ENCODE measurements around the gene NOS3. TPM values are rescaled to one million over a fixed set of nuclear protein-coding genes. Genes with fewer than 3 reads are reported as not detected.

The NOS3 gene
- total and polyA plus RNA-seq, 9 of the 15 experiments (the other 6 are each of a cell fraction or from before 2014, with no cell fraction given), result 1.1 to 121 (median 23.6) TPM

DNA sequence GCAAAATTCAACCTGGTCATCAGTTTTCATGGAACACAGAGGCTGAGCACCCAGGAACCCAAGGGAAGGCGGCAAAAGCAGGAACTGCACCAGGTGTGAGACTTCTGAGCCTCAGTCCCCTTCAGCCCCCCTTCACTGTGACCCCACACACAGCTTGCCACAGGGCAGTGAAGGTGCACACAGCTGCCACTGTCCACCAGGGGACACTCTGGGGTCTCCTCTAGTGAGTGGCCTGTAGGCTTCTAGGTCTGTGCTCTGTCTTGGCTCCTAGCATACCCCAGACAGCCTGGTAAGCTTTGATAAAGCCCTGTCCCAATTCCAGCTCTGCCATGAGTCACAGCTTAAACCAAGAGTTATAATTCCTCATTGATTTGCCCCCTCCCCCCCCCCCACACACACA lies 24.8 kb upstream of the NOS3 start (continued):
- TF ChIP-seq, protein P1, sequence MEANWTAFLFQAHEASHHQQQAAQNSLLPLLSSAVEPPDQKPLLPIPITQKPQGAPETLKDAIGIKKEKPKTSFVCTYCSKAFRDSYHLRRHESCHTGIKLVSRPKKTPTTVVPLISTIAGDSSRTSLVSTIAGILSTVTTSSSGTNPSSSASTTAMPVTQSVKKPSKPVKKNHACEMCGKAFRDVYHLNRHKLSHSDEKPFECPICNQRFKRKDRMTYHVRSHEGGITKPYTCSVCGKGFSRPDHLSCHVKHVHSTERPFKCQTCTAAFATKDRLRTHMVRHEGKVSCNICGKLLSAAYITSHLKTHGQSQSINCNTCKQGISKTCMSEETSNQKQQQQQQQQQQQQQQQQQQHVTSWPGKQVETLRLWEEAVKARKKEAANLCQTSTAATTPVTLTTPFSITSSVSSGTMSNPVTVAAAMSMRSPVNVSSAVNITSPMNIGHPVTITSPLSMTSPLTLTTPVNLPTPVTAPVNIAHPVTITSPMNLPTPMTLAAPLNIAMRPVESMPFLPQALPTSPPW (CRISPR knock-in tag; IDR thresholded peaks at IDR 0.05), result peak; percentile 62; the same call in 1 of the 2 replicates
- TF ChIP-seq HDAC8 (tag; IDR thresholded peaks at IDR 0.05) (no peak), ARID2 (IDR thresholded peaks at IDR 0.05) (0 out of 2 replicates have a peak, but pooled peaks have one; percentile 34), HNRNPK (IDR thresholded peaks at IDR 0.05; ENCODE audit: low read depth, low read length, poor library complexity, severe bottlenecking) (no peak), ARNT (IDR thresholded peaks at IDR 0.05) (no peak), SMC3 (conservative IDR thresholded peaks at IDR 0.05; ENCODE audit: insufficient read depth, low read depth, low read length) (peak; percentile 65), TAF7 (tag; IDR thresholded peaks at IDR 0.05) (no peak), CXXC5 (CRISPR knock-in tag; IDR thresholded peaks at IDR 0.05) (no peak), CREM (IDR thresholded peaks at IDR 0.05; ENCODE audit: low read depth) (0 out of 2 replicates have a peak, but pooled peaks have one; percentile 24), E2F3 (CRISPR knock-in tag; IDR thresholded peaks at IDR 0.05) (no peak), TEAD4 (IDR thresholded peaks at IDR 0.05; ENCODE audit: low read length) (peak; percentile 34; the same call in 1 of the 2 replicates), TEAD4 (CRISPR knock-in tag; IDR thresholded peaks at IDR 0.05; ENCODE audit: borderline replicate concordance) (no peak), ZKSCAN8 (CRISPR knock-in tag; IDR thresholded peaks at IDR 0.05) (no peak), TAF15 (IDR thresholded peaks at IDR 0.05; ENCODE audit: low read depth, low read length) (no peak)
- TF ChIP-seq, protein P2, sequence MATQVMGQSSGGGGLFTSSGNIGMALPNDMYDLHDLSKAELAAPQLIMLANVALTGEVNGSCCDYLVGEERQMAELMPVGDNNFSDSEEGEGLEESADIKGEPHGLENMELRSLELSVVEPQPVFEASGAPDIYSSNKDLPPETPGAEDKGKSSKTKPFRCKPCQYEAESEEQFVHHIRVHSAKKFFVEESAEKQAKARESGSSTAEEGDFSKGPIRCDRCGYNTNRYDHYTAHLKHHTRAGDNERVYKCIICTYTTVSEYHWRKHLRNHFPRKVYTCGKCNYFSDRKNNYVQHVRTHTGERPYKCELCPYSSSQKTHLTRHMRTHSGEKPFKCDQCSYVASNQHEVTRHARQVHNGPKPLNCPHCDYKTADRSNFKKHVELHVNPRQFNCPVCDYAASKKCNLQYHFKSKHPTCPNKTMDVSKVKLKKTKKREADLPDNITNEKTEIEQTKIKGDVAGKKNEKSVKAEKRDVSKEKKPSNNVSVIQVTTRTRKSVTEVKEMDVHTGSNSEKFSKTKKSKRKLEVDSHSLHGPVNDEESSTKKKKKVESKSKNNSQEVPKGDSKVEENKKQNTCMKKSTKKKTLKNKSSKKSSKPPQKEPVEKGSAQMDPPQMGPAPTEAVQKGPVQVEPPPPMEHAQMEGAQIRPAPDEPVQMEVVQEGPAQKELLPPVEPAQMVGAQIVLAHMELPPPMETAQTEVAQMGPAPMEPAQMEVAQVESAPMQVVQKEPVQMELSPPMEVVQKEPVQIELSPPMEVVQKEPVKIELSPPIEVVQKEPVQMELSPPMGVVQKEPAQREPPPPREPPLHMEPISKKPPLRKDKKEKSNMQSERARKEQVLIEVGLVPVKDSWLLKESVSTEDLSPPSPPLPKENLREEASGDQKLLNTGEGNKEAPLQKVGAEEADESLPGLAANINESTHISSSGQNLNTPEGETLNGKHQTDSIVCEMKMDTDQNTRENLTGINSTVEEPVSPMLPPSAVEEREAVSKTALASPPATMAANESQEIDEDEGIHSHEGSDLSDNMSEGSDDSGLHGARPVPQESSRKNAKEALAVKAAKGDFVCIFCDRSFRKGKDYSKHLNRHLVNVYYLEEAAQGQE (IDR thresholded peaks at IDR 0.05; ENCODE audit: borderline replicate concordance), result peak; percentile 83
- TF ChIP-seq, protein P2 (CRISPR knock-in tag; IDR thresholded peaks at IDR 0.05; ENCODE audit: low read depth), result no peak
- TF ChIP-seq, protein P3, sequence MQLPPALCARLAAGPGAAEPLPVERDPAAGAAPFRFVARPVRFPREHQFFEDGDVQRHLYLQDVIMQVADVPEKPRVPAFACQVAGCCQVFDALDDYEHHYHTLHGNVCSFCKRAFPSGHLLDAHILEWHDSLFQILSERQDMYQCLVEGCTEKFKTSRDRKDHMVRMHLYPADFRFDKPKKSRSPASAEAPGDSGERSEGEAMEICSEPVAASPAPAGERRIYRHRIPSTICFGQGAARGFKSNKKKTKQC (CRISPR knock-in tag; IDR thresholded peaks at IDR 0.05), result 0 out of 2 replicates have a peak, but pooled peaks have one; percentile 64
- TF ChIP-seq, protein P4, sequence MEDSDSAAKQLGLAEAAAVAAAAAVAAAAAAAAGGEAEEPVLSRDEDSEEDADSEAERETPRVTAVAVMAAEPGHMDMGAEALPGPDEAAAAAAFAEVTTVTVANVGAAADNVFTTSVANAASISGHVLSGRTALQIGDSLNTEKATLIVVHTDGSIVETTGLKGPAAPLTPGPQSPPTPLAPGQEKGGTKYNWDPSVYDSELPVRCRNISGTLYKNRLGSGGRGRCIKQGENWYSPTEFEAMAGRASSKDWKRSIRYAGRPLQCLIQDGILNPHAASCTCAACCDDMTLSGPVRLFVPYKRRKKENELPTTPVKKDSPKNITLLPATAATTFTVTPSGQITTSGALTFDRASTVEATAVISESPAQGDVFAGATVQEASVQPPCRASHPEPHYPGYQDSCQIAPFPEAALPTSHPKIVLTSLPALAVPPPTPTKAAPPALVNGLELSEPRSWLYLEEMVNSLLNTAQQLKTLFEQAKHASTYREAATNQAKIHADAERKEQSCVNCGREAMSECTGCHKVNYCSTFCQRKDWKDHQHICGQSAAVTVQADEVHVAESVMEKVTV (CRISPR knock-in tag; IDR thresholded peaks at IDR 0.05), result peak; percentile 44; the same call in 1 of the 2 replicates

Data from K562 (cell line).